ENCODE measurements around the gene ZBTB6. TPM values are rescaled to one million over a fixed set of nuclear protein-coding genes. Genes with fewer than 3 reads are reported as not detected.

Gene ZBTB6
- total and polyA plus RNA-seq, 2 of the 13 experiments (the other 11 are each of a cell fraction or from before 2014, with no cell fraction given) = 3.7 to 7.1 TPM

GRCh38 chr9:122912964-122913673 lies at the start of gene ZBTB6 (continued):
- TF ChIP-seq, protein P1, sequence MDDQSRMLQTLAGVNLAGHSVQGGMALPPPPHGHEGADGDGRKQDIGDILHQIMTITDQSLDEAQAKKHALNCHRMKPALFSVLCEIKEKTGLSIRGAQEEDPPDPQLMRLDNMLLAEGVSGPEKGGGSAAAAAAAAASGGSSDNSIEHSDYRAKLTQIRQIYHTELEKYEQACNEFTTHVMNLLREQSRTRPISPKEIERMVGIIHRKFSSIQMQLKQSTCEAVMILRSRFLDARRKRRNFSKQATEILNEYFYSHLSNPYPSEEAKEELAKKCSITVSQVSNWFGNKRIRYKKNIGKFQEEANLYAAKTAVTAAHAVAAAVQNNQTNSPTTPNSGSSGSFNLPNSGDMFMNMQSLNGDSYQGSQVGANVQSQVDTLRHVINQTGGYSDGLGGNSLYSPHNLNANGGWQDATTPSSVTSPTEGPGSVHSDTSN (CRISPR knock-in tag; IDR thresholded peaks at IDR 0.05; ENCODE audit: borderline replicate concordance) = no peak
- no peak; the same call in 2 of the 3 replicates for TF ChIP-seq MXI1 (IDR thresholded peaks at IDR 0.05; ENCODE audit: borderline replicate concordance, low read depth, low read length)
- peak; percentile 96 for TF ChIP-seq ELF4 (CRISPR knock-in tag; IDR thresholded peaks at IDR 0.05; ENCODE audit: borderline replicate concordance)
- TF ChIP-seq ZNF251 (CRISPR knock-in tag; IDR thresholded peaks at IDR 0.05) = no peak
- TF ChIP-seq MIXL1 (CRISPR knock-in tag; IDR thresholded peaks at IDR 0.05) = no peak
- TF ChIP-seq TEAD2 (CRISPR knock-in tag; IDR thresholded peaks at IDR 0.05) = no peak
- no peak for TF ChIP-seq ZNF432 (CRISPR knock-in tag; IDR thresholded peaks at IDR 0.05; ENCODE audit: borderline replicate concordance)
- TF ChIP-seq HDAC2 (CRISPR knock-in tag; IDR thresholded peaks at IDR 0.05) = no peak; the same call in 1 of the 2 replicates
- TF ChIP-seq, protein P2, sequence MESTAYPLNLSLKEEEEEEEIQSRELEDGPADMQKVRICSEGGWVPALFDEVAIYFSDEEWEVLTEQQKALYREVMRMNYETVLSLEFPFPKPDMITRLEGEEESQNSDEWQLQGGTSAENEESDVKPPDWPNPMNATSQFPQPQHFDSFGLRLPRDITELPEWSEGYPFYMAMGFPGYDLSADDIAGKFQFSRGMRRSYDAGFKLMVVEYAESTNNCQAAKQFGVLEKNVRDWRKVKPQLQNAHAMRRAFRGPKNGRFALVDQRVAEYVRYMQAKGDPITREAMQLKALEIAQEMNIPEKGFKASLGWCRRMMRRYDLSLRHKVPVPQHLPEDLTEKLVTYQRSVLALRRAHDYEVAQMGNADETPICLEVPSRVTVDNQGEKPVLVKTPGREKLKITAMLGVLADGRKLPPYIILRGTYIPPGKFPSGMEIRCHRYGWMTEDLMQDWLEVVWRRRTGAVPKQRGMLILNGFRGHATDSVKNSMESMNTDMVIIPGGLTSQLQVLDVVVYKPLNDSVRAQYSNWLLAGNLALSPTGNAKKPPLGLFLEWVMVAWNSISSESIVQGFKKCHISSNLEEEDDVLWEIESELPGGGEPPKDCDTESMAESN (CRISPR knock-in tag; conservative IDR thresholded peaks at IDR 0.05) = 0 out of 2 replicates have a peak, but pooled peaks have one; percentile 1
- 0 out of 2 replicates have a peak, but pooled peaks have one; percentile 66 for TF ChIP-seq ZNF839 (CRISPR knock-in tag; IDR thresholded peaks at IDR 0.05; ENCODE audit: borderline replicate concordance)
- TF ChIP-seq NR2F6 (IDR thresholded peaks at IDR 0.05) = no peak
- no peak for TF ChIP-seq NR2F6 (CRISPR knock-in tag; IDR thresholded peaks at IDR 0.05)
- TF ChIP-seq ZFP36 (IDR thresholded peaks at IDR 0.05; ENCODE audit: borderline replicate concordance, low read depth, low read length, partially characterized antibody) = no peak
- TF ChIP-seq ZBTB7A (CRISPR knock-in tag; IDR thresholded peaks at IDR 0.05) = no peak
- peak; percentile 81 for TF ChIP-seq ZBTB40 (IDR thresholded peaks at IDR 0.05)
- TF ChIP-seq ZBTB40 (CRISPR knock-in tag; IDR thresholded peaks at IDR 0.05) = peak; percentile 69
- TF ChIP-seq, protein P3, sequence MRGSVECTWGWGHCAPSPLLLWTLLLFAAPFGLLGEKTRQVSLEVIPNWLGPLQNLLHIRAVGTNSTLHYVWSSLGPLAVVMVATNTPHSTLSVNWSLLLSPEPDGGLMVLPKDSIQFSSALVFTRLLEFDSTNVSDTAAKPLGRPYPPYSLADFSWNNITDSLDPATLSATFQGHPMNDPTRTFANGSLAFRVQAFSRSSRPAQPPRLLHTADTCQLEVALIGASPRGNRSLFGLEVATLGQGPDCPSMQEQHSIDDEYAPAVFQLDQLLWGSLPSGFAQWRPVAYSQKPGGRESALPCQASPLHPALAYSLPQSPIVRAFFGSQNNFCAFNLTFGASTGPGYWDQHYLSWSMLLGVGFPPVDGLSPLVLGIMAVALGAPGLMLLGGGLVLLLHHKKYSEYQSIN (CRISPR knock-in tag; IDR thresholded peaks at IDR 0.05; ENCODE audit: borderline replicate concordance) = no peak

Measured in HepG2 (cell line).